ENCODE results near the gene ADGB.
"Not testable (repeated sequence)": the region's sequence is repeated elsewhere in the genome, so short reads cannot be mapped to it uniquely, and the experiment has no call there.

The ADGB gene

DNA sequence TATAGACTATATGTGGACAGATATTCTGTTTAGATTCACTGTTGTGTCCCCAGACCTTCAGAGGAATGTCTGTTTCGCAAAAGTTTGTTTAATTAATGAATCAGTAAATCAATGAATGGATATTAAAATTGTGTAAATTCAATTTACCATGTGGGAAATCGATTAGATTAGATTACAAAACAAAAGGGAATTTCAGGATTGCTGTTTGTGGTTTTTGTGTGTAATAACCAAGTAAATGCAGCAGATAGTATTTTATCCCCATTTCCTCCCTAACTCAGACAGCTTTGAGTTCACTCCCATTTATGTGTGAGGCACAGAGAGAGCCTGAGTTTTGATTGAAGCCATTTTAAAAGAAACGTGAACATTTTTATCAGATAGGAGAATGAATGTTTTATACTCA lies 214.8 kb downstream of the ADGB start:
- Histone ChIP-seq H3K27ac (ENCODE audit: low read length) (no peak overlapping the region), H3K4me3 (ENCODE audit: low read length) (no peak overlapping the region), H4K20me1 (ENCODE audit: insufficient read depth, low read length) (no peaks in the 10 kb centered on the region), H3K4me2 (ENCODE audit: low read length) (no peak overlapping the region), H2AFZ (ENCODE audit: low read depth, low read length) (no peak overlapping the region), H3K9ac (ENCODE audit: low read length) (no peak overlapping the region), H3K4me1 (ENCODE audit: low read length) (no peaks in the 10 kb centered on the region), H3K9me3 (ENCODE audit: insufficient read depth, low read length) (no peaks in the 10 kb centered on the region), H3K36me3 (replicated peaks; ENCODE audit: low read depth, low read length) (no peaks in the 10 kb centered on the region), H3K27me3 (ENCODE audit: low read depth, low read length) (no peaks in the 10 kb centered on the region), H3K79me2 (ENCODE audit: low read length) (no peaks in the 10 kb centered on the region)
- TF ChIP-seq, protein P1, sequence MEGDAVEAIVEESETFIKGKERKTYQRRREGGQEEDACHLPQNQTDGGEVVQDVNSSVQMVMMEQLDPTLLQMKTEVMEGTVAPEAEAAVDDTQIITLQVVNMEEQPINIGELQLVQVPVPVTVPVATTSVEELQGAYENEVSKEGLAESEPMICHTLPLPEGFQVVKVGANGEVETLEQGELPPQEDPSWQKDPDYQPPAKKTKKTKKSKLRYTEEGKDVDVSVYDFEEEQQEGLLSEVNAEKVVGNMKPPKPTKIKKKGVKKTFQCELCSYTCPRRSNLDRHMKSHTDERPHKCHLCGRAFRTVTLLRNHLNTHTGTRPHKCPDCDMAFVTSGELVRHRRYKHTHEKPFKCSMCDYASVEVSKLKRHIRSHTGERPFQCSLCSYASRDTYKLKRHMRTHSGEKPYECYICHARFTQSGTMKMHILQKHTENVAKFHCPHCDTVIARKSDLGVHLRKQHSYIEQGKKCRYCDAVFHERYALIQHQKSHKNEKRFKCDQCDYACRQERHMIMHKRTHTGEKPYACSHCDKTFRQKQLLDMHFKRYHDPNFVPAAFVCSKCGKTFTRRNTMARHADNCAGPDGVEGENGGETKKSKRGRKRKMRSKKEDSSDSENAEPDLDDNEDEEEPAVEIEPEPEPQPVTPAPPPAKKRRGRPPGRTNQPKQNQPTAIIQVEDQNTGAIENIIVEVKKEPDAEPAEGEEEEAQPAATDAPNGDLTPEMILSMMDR (IDR thresholded peaks at IDR 0.05; ENCODE audit: low read depth, low read length): no peak
- TF ChIP-seq EZH2phosphoT487 (IDR thresholded peaks at IDR 0.05; ENCODE audit: low read depth): no peak

DNA sequence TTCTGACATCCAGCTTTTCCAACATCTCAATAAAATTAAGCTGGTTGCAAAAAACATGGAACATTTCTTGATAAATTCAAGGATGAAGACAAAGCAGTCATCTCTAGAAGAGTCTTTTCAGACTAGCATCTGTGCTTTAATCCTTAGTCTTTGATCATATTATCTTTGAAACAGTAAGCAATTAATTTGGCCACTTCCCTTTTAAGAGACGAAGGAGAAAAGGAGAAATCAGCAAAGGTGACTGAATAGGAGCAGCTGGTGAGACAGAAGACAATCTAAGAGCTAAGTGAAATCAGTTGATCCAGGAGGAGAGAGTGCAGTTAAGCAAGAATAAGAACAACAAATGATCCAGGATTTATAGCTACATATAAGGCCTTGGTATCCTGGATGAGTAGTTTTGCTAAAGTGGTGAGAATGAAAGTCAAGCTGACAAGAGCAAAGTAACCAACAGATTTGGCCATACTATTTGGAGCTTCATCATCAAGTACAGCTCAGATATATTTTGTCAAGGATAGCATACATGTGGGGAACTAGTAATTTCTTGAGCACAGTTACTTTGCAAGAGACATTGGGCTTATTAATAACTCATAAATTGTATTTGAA lies 215.5 kb downstream of the ADGB start:
- no peak overlapping the region for H3K4me3 ChIP-seq (ENCODE audit: low read length)
- no peak for TF ChIP-seq EZH2phosphoT487 (IDR thresholded peaks at IDR 0.05; ENCODE audit: low read depth)
- H3K4me1 ChIP-seq (ENCODE audit: low read length): no peaks in the 10 kb centered on the region
- H3K27ac ChIP-seq (ENCODE audit: low read length): no peak overlapping the region
- no peaks in the 10 kb centered on the region for H3K9me3 ChIP-seq (ENCODE audit: insufficient read depth, low read length)
- no peaks in the 10 kb centered on the region for H3K27me3 ChIP-seq (ENCODE audit: low read depth, low read length)
- no peaks in the 10 kb centered on the region for H3K79me2 ChIP-seq (ENCODE audit: low read length)
- no peak overlapping the region for H3K9ac ChIP-seq (ENCODE audit: low read length)
- H4K20me1 ChIP-seq (ENCODE audit: insufficient read depth, low read length): no peaks in the 10 kb centered on the region
- no peak overlapping the region for H3K4me2 ChIP-seq (ENCODE audit: low read length)
- H2AFZ ChIP-seq (ENCODE audit: low read depth, low read length): no peak overlapping the region
- H3K36me3 ChIP-seq (replicated peaks; ENCODE audit: low read depth, low read length): no peaks in the 10 kb centered on the region

DNA sequence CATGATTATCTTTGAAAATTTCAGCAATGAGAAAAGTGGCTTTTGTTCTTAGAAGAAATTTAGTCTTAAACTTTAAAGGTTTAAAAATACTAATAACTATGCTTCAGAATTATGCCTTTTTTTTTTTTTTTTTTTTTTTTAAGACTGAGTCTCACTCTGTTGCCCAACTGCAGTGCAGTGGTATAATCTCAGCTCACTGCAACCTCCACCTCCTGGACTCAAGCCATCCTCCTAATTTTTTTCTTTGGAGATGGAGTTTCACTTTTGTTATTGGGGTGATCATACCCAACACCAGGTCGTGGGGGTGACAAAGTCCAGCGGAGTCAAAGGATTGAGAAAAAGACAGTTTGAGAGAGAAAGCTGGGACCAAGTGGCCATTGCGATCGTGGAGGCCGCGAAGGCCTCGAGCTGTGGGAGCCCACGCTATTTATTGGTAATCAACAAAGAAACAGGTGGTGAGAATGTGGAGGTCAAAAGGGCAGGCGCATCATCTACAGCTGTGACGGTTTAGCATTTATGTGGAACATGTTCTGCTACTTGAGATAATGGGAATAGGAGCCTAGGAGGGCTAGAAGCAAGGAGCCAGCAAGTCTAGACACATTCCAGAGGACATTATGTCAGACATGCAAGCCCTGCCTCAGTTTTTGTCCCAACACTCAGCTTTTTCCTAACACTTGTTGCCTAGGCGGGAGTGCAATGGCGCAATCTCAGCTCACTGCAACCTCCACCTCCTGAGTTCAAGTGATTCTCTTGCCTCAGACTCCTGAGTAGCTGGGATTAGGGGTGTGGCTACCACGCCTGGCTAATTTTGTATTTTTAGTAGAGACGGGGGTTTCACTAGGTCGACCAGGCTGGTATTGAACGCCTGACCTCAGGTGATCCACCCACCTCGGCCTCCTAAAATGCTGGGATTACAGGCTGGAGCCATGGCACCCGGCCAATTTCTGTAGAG lies 217.0 kb downstream of the ADGB start:
- not testable (repeated sequence) for H3K4me2 ChIP-seq (ENCODE audit: low read length)

DNA sequence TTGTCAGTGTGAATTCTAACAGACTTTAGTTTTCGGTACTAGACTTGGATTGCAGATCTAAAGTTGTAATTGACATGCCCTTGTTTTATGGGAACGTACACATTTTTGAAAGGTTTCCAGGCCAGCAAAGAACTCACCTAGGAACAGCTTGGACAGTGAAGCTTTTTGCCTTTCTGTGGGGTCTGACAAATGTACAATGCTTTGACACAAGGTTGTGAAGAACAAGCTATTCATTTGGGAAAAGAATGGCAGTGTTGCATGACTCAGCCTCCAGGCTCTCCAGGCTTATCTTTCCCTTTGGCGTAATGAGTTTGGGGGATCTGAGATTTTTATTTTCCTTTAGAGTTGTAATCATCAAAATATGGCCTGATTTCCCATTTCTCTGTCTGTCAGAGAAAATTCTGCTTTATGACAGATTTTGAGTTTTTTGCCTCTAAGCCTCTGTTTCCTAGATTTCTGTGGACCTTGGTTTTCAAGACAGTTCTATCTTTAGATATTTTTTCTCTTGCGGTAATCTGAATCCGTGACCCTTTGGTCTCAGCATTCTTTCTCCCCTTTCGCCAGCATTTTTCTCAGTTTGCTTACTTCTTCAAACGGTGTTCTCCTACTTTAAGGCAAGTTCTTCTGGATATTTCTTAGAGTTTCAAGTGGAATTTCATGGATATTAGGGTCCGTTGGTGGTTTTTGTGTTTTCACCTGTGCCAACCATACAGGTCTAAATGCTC lies 221.0 kb downstream of the ADGB start:
- no peaks in the 10 kb centered on the region for H3K4me1 ChIP-seq (ENCODE audit: low read length)
- no peaks in the 10 kb centered on the region for H3K27me3 ChIP-seq (ENCODE audit: low read depth, low read length)
- no peak overlapping the region for H3K4me3 ChIP-seq (ENCODE audit: low read length)
- H3K36me3 ChIP-seq (replicated peaks; ENCODE audit: low read depth, low read length): no peaks in the 10 kb centered on the region
- no peak for TF ChIP-seq EZH2phosphoT487 (IDR thresholded peaks at IDR 0.05; ENCODE audit: low read depth)
- TF ChIP-seq, protein P1 (IDR thresholded peaks at IDR 0.05; ENCODE audit: low read depth, low read length): no peak
- H3K9me3 ChIP-seq (ENCODE audit: insufficient read depth, low read length): no peaks in the 10 kb centered on the region
- no peaks in the 10 kb centered on the region for H3K79me2 ChIP-seq (ENCODE audit: low read length)
- no peaks in the 10 kb centered on the region for H4K20me1 ChIP-seq (ENCODE audit: insufficient read depth, low read length)
- no peak overlapping the region for H3K9ac ChIP-seq (ENCODE audit: low read length)
- no peak overlapping the region for H3K4me2 ChIP-seq (ENCODE audit: low read length)
- H2AFZ ChIP-seq (ENCODE audit: low read depth, low read length): no peak overlapping the region
- H3K27ac ChIP-seq (ENCODE audit: low read length): no peak overlapping the region

More for the DNA sequence above, 217.0 kb downstream of the ADGB start:
- H3K4me1 ChIP-seq (ENCODE audit: low read length); H3K27me3 ChIP-seq (ENCODE audit: low read depth, low read length); H3K9me3 ChIP-seq (ENCODE audit: insufficient read depth, low read length); H3K79me2 ChIP-seq (ENCODE audit: low read length); H3K4me3 ChIP-seq (ENCODE audit: low read length); H2AFZ ChIP-seq (ENCODE audit: low read depth, low read length); H3K9ac ChIP-seq (ENCODE audit: low read length); H3K27ac ChIP-seq (ENCODE audit: low read length); H4K20me1 ChIP-seq (ENCODE audit: insufficient read depth, low read length); H3K36me3 ChIP-seq (replicated peaks; ENCODE audit: low read depth, low read length): not testable (repeated sequence)
